IPS-20b (cell line): ENCODE data around the gene HOXA4.
A peak's percentile ranks its signal among the peaks of the same experiment; 100 is the strongest.

Experiments used
- H3K27ac ChIP-seq: one replicate; pipeline ENCODE4 v1.5.1; 2013; ENCODE audit warnings: low read length
- H3K27me3 ChIP-seq: 2 replicates; pipeline ENCODE4 v1.6.1; 2013; ENCODE audit warnings: mild to moderate bottlenecking, low read length, inconsistent platforms; ENCODE audit not compliant: insufficient read depth
- H3K36me3 ChIP-seq: 2 replicates; pipeline ENCODE4 v1.6.1; 2013; ENCODE audit warnings: low read depth, mild to moderate bottlenecking, inconsistent platforms, low read length, moderate library complexity; ENCODE audit not compliant: insufficient read depth
- H3K4me1 ChIP-seq: 2 replicates; pipeline ENCODE4 v1.6.1; 2013; ENCODE audit warnings: mild to moderate bottlenecking, control low read depth, inconsistent platforms, low read length, moderate library complexity; ENCODE audit not compliant: insufficient read depth
- H3K4me3 ChIP-seq: 2 replicates; pipeline ENCODE4 v1.5.1; 2013; ENCODE audit warnings: mild to moderate bottlenecking, low read length, inconsistent platforms
- H3K9ac ChIP-seq: 2 replicates; pipeline ENCODE4 v1.6.1; 2013; ENCODE audit warnings: low read depth, mild to moderate bottlenecking, inconsistent platforms, low read length, moderate library complexity
- H3K9me3 ChIP-seq: 2 replicates; pipeline ENCODE4 v1.6.1; 2013; ENCODE audit warnings: mild to moderate bottlenecking, low read depth, low read length, inconsistent platforms; ENCODE audit not compliant: insufficient read depth

The HOXA4 gene

GRCh38 chr7:27154369-27154768 lies 23.8 kb upstream of the HOXA4 start:
- H3K4me1 ChIP-seq: no peaks in the 10 kb centered on the region
- peaks cover 100% of the 10 kb centered on the region for H3K27me3 ChIP-seq
- no peaks in the 10 kb centered on the region for H3K36me3 ChIP-seq
- H3K9me3 ChIP-seq: peaks cover 21% of the 10 kb centered on the region; the same call in 1 of the 2 replicates
- H3K4me3 ChIP-seq: no peak overlapping the region
- no peak overlapping the region for H3K27ac ChIP-seq
- no peak overlapping the region for H3K9ac ChIP-seq

- Histone ChIP-seq H3K9me3 (peaks cover 21% of the 10 kb centered on the region; the same call in 1 of the 2 replicates), H3K4me3 (no peak overlapping the region), H3K36me3 (no peaks in the 10 kb centered on the region), H3K27me3 (peaks cover 100% of the 10 kb centered on the region), H3K27ac (no peak overlapping the region), H3K9ac (no peak overlapping the region), H3K4me1 (no peaks in the 10 kb centered on the region)
Observed at GRCh38 chr7:27153526-27153925, 23.0 kb upstream of the HOXA4 start.

- H3K4me1 ChIP-seq: no peaks in the 10 kb centered on the region
- H3K9ac ChIP-seq: no peak overlapping the region
- peaks cover 100% of the 10 kb centered on the region for H3K27me3 ChIP-seq
- H3K36me3 ChIP-seq: no peaks in the 10 kb centered on the region
- no peak overlapping the region for H3K4me3 ChIP-seq
- peaks cover 21% of the 10 kb centered on the region; the same call in 1 of the 2 replicates for H3K9me3 ChIP-seq
- no peak overlapping the region for H3K27ac ChIP-seq
Observed at GRCh38 chr7:27152816-27153442, 22.4 kb upstream of the HOXA4 start.

DNA sequence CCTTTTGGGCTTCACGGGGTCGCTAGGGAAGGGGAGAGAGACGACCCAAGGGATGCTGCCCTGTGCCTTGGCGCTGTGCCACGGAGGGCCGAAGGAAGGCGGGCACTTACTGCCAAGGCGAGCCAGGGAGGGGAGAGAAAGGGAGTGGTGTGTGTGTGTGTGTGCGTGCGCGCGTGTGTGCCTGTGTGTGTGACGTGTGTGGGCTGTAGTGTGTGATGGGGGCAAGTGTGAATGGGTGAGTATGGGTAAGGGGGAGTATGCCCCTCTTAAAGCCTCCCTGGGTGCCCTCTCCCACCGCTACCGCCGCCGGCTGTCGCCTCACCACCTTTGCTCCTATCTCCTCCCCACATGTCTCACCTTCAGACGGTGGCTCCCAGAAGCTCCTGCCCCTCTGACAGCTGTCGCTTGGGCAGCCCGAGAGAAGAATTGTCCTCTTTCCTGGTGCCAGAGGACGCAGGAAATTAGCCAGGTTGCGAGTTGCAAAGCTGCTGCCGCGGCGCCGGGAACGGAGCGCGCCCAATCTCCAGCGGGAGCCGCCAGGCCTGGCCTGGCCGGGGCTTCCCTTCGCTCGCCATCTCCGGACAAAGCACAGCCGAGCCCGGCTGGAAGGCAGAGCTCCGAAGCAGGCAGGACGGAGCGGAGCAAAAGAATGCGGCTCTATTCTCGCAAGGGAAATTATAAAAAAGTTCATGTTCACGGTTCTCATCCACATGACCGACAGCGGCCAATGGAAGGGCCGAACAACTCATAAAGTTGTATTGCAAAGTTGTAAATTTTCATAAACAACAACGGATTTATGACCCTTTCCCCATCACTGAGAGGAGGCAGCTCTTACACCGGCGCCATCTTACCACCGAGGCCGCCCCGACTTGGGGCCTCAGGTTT lies 21.6 kb upstream of the HOXA4 start, which contains the start of gene HOXA3:
HOXA3 (minus strand) TSS at position 653 of the 885 bp plus-strand sequence. CDS start 41,943 bp downstream, outside the sequence.
- Histone ChIP-seq H3K27ac (no peak within 1 kb of the TSS), H3K4me1 (no peaks in the 10 kb centered on the region), H3K27me3 (peaks cover 100% of the 10 kb centered on the region), H3K4me3 (no peak within 1 kb of the TSS), H3K9me3 (peaks cover 13% of the 10 kb centered on the region; the same call in 1 of the 2 replicates), H3K9ac (no peak within 1 kb of the TSS), H3K36me3 (no peaks in the 10 kb centered on the region)

DNA sequence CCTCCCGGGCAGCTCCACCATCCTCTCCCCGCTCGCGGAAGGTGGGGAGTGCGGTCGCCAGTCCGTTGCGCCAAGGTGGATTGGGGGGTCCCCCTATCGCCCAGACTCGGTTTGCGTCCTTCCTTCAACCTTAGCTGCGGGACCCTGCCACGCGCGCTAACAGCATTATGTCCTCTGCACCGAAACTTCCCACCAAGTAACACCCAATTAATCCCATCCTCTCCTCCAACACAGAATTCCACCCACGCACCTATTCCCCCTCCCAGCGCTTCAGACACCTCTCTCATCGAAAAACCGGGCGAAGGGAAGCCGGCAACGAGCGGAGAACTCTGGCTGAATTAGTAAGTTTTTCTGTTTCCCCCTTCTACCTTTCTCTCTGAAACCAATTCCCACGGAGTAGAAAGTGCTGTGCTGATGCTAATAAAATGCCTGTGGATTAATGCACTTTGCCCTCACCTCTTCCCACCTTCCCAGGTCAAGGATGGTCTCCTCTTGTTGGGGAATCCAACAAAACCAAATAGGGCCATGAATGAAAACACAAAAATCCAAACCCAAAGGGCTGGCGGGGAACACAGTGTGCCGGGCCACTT lies 20.9 kb upstream of the HOXA4 start:
- no peak overlapping the region for H3K9ac ChIP-seq
- H3K27ac ChIP-seq: no peak overlapping the region
- H3K9me3 ChIP-seq: peaks cover 19% of the 10 kb centered on the region; the same call in 1 of the 2 replicates
- H3K4me1 ChIP-seq: no peaks in the 10 kb centered on the region
- no peaks in the 10 kb centered on the region for H3K36me3 ChIP-seq
- peak overlapping the region; percentile 29; the same call in 1 of the 2 replicates for H3K4me3 ChIP-seq
- H3K27me3 ChIP-seq: peaks cover 100% of the 10 kb centered on the region

GRCh38 chr7:27150568-27151340 lies 20.2 kb upstream of the HOXA4 start:
- H3K27ac ChIP-seq: no peak overlapping the region
- H3K4me1 ChIP-seq: no peaks in the 10 kb centered on the region
- peaks cover 20% of the 10 kb centered on the region; the same call in 1 of the 2 replicates for H3K9me3 ChIP-seq
- H3K36me3 ChIP-seq: no peaks in the 10 kb centered on the region
- H3K9ac ChIP-seq: no peak overlapping the region
- H3K4me3 ChIP-seq: peak overlapping the region; percentile 29; the same call in 1 of the 2 replicates
- H3K27me3 ChIP-seq: peaks cover 100% of the 10 kb centered on the region

GRCh38 chr7:27149842-27150567 lies 19.4 kb upstream of the HOXA4 start:
- Histone ChIP-seq H3K9me3 (peaks cover 17% of the 10 kb centered on the region; the same call in 1 of the 2 replicates), H3K4me1 (no peaks in the 10 kb centered on the region), H3K4me3 (no peak overlapping the region)

DNA sequence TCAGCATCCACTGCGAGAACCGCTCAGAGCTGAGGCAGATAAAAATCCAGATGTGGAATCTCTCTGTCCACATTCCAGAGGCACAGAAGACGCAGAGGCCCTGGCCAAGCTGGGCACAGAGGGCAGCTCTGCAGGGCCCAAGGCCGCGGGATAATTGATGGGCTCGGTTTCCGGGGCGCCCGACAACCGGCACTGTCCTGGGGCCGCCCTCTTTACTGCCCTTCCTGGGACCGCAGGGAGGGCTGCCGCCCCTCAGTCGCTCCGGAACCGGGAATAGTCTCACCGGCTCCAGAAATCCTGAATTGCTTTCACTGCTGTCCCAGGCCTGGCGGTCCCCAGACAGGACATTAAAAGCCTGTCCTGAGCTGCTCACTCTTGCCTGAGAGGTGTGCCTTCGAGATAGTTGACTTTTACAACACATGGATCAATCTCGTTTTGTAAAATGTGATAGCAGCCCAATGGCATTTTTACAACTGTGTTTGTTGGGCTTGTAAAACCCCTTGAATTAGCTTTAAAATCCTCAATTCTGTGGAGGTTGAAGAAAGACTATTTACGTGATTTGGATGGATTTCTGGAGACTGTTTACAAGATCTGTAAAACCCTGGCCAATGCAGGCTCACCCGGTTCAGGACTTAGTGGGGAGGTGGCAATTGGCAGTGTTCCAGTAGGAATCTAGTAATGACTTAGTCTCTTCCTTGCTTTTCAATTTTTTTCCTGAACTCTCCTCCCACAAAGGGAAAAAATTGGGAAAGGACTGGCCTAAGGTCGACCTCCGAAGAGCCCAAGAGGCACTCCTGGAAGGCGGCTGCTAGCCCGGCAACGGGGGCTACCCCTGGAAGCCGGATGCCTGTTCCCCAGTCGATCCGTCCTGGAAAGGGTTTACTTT lies 18.4 kb upstream of the HOXA4 start:
- Histone ChIP-seq H3K27me3 (peaks cover 100% of the 10 kb centered on the region), H3K9ac (no peak overlapping the region), H3K4me3 (no peak overlapping the region), H3K27ac (no peak overlapping the region), H3K9me3 (peaks cover 12% of the 10 kb centered on the region; the same call in 1 of the 2 replicates), H3K4me1 (no peaks in the 10 kb centered on the region), H3K36me3 (no peaks in the 10 kb centered on the region)

More at GRCh38 chr7:27149842-27150567, 19.4 kb upstream of the HOXA4 start:
- no peaks in the 10 kb centered on the region for H3K36me3 ChIP-seq
- H3K27ac ChIP-seq: no peak overlapping the region
- H3K9ac ChIP-seq: no peak overlapping the region
- peaks cover 100% of the 10 kb centered on the region for H3K27me3 ChIP-seq

DNA sequence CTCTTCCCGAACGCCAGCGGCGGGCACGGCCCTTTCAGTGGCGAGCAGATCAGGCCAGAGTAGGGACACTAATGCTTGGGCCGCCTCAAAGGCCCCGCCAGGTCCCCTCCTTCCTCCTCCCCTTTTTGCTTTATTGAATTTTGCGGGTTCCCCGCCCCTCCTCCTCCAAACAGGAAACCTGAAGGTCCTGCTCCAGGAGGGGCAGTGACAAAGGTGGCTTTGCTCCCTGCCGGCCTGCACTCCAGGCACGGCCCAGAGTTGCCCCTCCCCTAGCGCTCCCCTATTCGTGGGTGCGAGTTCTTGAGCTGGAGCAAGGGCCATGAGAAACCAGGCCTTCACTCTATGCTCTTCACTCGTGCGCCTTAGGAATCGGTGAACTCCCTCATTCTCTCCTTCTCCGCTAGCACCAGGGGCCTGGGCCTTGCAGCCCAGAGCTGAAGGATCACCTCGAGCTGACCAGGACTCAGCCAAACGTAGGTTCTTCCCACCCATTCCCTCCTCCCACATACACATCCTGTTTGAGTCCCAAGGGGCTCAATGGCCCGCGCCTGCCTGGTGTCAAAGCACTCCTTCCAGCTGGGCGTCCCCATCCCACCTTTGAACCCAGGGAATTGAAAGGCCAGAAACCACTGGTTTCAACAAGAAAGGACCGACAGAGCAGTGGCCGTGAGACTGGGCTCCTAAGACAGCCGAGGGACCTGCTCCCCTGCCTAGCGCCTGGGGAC lies 17.6 kb upstream of the HOXA4 start:
- H3K27me3 ChIP-seq: peaks cover 100% of the 10 kb centered on the region
- no peak overlapping the region for H3K27ac ChIP-seq
- no peaks in the 10 kb centered on the region for H3K4me1 ChIP-seq
- no peak overlapping the region for H3K9ac ChIP-seq
- H3K9me3 ChIP-seq: peaks cover 9% of the 10 kb centered on the region; the same call in 1 of the 2 replicates
- no peaks in the 10 kb centered on the region for H3K36me3 ChIP-seq
- no peak overlapping the region for H3K4me3 ChIP-seq
